ENCODE measurements around the gene PCSK6.
A peak's percentile ranks its signal among the peaks of the same experiment; 100 is the strongest.

PCSK6 gene

DNA sequence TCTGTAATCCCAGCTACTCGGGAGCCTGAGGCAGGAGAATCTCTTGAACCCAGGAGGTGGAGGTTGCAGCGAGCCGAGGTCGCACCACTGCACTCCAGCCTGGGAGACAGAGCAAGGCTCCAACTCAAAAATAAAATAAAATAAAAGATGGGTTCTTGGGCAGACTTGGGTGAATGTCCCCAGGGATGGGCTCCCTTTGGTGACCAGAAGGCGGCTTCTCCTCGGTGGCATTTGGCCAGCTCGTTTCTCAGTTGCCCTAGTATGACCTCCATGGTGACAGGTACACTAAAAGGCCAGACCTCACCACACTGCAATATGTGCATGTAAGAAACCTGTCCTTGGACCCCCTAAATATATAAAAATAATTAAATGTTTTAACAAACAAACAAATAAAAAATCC, 118.4 kb downstream of the PCSK6 start:
- H3K9ac ChIP-seq (ENCODE audit: low read depth, low read length, poor library complexity): no peak overlapping the region
- no peak for DNase-seq (ENCODE audit: low spot score)
- peaks cover 0 to 22% of the 10 kb centered on the region in 2 donors for H3K4me1 ChIP-seq (ENCODE audit: control insufficient read depth in 2 of 2, insufficient read depth in 1 of 2, low read depth in 1 of 2, low read length in 2 of 2)
- no CpG with 5 or more reads among the region's 7 CpGs for WGBS, 2 donors (ENCODE audit: extremely low coverage in 2 of 2, insufficient read length in 2 of 2, insufficient replicate concordance in 1 of 2)
- H3K4me2 ChIP-seq (ENCODE audit: insufficient read depth, low read length, poor library complexity, severe bottlenecking): no peak overlapping the region
- H2AK5ac ChIP-seq (ENCODE audit: low read depth, low read length): peak overlapping the region; percentile 50
- no peaks in the 10 kb centered on the region for H3K79me1 ChIP-seq (ENCODE audit: low read depth, low read length)
- no peaks in the 10 kb centered on the region for H3K9me3 ChIP-seq (replicated peaks in 1 of 2; ENCODE audit: control insufficient read depth in 2 of 2, insufficient read depth in 1 of 2, low read depth in 1 of 2, low read length in 2 of 2)
- H2BK12ac ChIP-seq (ENCODE audit: low read length): no peak overlapping the region
- no peak overlapping the region for H4K91ac ChIP-seq (ENCODE audit: low read depth, low read length, poor library complexity)
- H3K23ac ChIP-seq (ENCODE audit: low read depth, low read length, poor library complexity): no peak overlapping the region
- no peak overlapping the region for H4K8ac ChIP-seq (ENCODE audit: low read depth, low read length)
- H3K36me3 ChIP-seq (replicated peaks in 1 of 2; ENCODE audit: control insufficient read depth in 2 of 2, insufficient read depth in 2 of 2, low read length in 2 of 2): no peaks in the 10 kb centered on the region
- H2AFZ ChIP-seq (ENCODE audit: low read length): no peak overlapping the region
- no peak overlapping the region for H2BK15ac ChIP-seq (ENCODE audit: low read length)
- no peak overlapping the region for H3K14ac ChIP-seq (ENCODE audit: low read length)
- H3K27me3 ChIP-seq (ENCODE audit: control insufficient read depth in 3 of 3, insufficient read depth in 3 of 3, low read depth in 1 of 3, low read length in 3 of 3): no peaks in the 10 kb centered on the region
- H3K18ac ChIP-seq (ENCODE audit: low read length): no peak overlapping the region
- H2BK120ac ChIP-seq (ENCODE audit: low read depth, low read length): no peak overlapping the region
- H3K27ac ChIP-seq (replicated peaks; ENCODE audit: low read length): no peak overlapping the region
- H2BK5ac ChIP-seq (ENCODE audit: low read length): no peak overlapping the region
- no peak overlapping the region for H3K4me3 ChIP-seq (ENCODE audit: low read length in 2 of 2)
- H3K4ac ChIP-seq (ENCODE audit: low read length): no peak overlapping the region

DNA sequence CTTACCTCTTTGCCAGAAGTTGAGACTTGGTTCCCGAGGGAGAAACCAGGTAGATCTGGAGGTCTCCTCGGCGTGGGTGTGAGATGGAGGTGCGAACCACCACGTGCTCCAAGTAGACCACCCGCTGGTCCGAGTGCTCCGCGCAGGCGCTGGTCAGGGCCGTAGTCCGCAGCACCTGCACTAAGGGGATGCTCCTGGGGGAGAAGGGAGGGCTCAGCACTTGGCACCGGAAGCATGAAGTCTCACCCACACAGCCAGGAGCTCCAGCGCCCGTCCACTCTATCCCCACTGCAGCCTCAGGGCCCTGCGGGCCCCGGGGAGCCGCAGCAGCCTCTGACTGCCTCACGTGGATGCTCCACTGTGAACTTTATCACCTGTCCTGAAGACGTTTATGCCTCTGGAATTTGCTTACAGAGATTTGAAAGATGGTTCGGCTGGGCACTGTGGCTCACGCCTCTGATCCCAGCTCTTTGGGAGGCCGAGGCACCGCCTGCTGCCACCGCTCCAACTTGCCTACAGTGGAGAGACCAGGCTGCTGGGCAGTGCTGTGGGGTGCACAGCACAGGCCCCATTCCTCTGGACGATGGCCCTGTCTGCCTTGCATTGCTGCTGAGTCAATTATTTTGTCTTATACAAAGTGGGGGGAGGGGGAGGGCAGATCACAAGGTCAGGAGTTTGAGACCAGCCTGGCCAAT, 119.0 kb downstream of the PCSK6 start:
- Histone ChIP-seq H3K27ac (replicated peaks; ENCODE audit: low read length) (peak overlapping the region; percentile 29), H4K8ac (ENCODE audit: low read depth, low read length) (no peak overlapping the region)
- no CpG with 5 or more reads among the region's 26 CpGs for WGBS, 2 donors (ENCODE audit: extremely low coverage in 2 of 2, insufficient read length in 2 of 2, insufficient replicate concordance in 1 of 2)

DNA sequence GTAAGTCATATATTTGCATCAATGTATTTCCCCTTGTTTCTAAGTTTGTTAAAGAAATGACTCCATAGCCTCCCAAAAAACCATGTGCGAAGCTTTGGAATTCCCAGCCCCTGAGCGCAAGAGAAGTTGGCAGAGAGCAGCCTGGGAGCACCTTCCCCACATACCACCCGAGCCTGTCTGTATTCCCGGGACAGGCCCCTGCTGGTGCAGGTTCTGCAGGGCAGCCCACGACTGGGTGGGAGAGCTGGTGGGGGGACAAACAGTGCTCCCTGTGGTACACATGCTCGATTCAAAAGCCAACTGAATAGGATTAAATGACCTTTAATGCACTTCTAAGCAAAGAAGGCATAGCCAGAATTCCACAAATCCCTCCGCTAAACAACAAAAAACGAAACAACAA, 119.8 kb downstream of the PCSK6 start:
- Histone ChIP-seq H4K8ac (ENCODE audit: low read depth, low read length) (no peak overlapping the region), H3K18ac (ENCODE audit: low read length) (peak overlapping the region; percentile 76), H3K4me3 (ENCODE audit: low read length in 2 of 2) (no peak overlapping the region), H3K4ac (ENCODE audit: low read length) (no peak overlapping the region), H2AFZ (ENCODE audit: low read length) (no peak overlapping the region), H3K4me2 (ENCODE audit: insufficient read depth, low read length, poor library complexity, severe bottlenecking) (no peak overlapping the region), H4K91ac (ENCODE audit: low read depth, low read length, poor library complexity) (no peak overlapping the region), H2BK5ac (ENCODE audit: low read length) (no peak overlapping the region), H3K36me3 (replicated peaks in 1 of 2; ENCODE audit: control insufficient read depth in 2 of 2, insufficient read depth in 2 of 2, low read length in 2 of 2) (no peaks in the 10 kb centered on the region), H2AK5ac (ENCODE audit: low read depth, low read length) (no peak overlapping the region), H3K9me3 (replicated peaks in 1 of 2; ENCODE audit: control insufficient read depth in 2 of 2, insufficient read depth in 1 of 2, low read depth in 1 of 2, low read length in 2 of 2) (peaks cover 0 to 9% of the 10 kb centered on the region in 2 donors), H3K9ac (ENCODE audit: low read depth, low read length, poor library complexity) (no peak overlapping the region), H3K27me3 (ENCODE audit: control insufficient read depth in 3 of 3, insufficient read depth in 3 of 3, low read depth in 1 of 3, low read length in 3 of 3) (no peaks in the 10 kb centered on the region), H3K4me1 (ENCODE audit: control insufficient read depth in 2 of 2, insufficient read depth in 1 of 2, low read depth in 1 of 2, low read length in 2 of 2) (peaks cover 0 to 22% of the 10 kb centered on the region in 2 donors), H3K79me1 (ENCODE audit: low read depth, low read length) (no peaks in the 10 kb centered on the region), H2BK120ac (ENCODE audit: low read depth, low read length) (no peak overlapping the region), H3K27ac (replicated peaks; ENCODE audit: low read length) (no peak overlapping the region), H3K14ac (ENCODE audit: low read length) (no peak overlapping the region), H2BK12ac (ENCODE audit: low read length) (no peak overlapping the region), H2BK15ac (ENCODE audit: low read length) (no peak overlapping the region), H3K23ac (ENCODE audit: low read depth, low read length, poor library complexity) (no peak overlapping the region)
- WGBS, 2 donors (ENCODE audit: extremely low coverage in 2 of 2, insufficient read length in 2 of 2, insufficient replicate concordance in 1 of 2): no CpG with 5 or more reads among the region's 8 CpGs
- DNase-seq (ENCODE audit: low spot score): peak; percentile 29

More for the DNA sequence above, 119.0 kb downstream of the PCSK6 start:
- H3K36me3 ChIP-seq (replicated peaks in 1 of 2; ENCODE audit: control insufficient read depth in 2 of 2, insufficient read depth in 2 of 2, low read length in 2 of 2): no peaks in the 10 kb centered on the region
- no peak overlapping the region for H3K4me3 ChIP-seq (ENCODE audit: low read length in 2 of 2)
- H2AFZ ChIP-seq (ENCODE audit: low read length): no peak overlapping the region
- H3K9ac ChIP-seq (ENCODE audit: low read depth, low read length, poor library complexity): no peak overlapping the region
- no peak for DNase-seq (ENCODE audit: low spot score)
- no peak overlapping the region for H2BK15ac ChIP-seq (ENCODE audit: low read length)
- H2BK12ac ChIP-seq (ENCODE audit: low read length): peak overlapping the region; percentile 75
- peak overlapping the region; percentile 50 for H2AK5ac ChIP-seq (ENCODE audit: low read depth, low read length)
- H3K14ac ChIP-seq (ENCODE audit: low read length): no peak overlapping the region
- H3K4ac ChIP-seq (ENCODE audit: low read length): no peak overlapping the region
- no peaks in the 10 kb centered on the region for H3K79me1 ChIP-seq (ENCODE audit: low read depth, low read length)
- H3K9me3 ChIP-seq (replicated peaks in 1 of 2; ENCODE audit: control insufficient read depth in 2 of 2, insufficient read depth in 1 of 2, low read depth in 1 of 2, low read length in 2 of 2): peaks cover 0 to 1% of the 10 kb centered on the region in 2 donors
- H2BK5ac ChIP-seq (ENCODE audit: low read length): no peak overlapping the region
- no peak overlapping the region for H3K4me2 ChIP-seq (ENCODE audit: insufficient read depth, low read length, poor library complexity, severe bottlenecking)
- H2BK120ac ChIP-seq (ENCODE audit: low read depth, low read length): peak overlapping the region; percentile 13
- H3K18ac ChIP-seq (ENCODE audit: low read length): peak overlapping the region; percentile 78
- H4K91ac ChIP-seq (ENCODE audit: low read depth, low read length, poor library complexity): no peak overlapping the region
- no peaks in the 10 kb centered on the region for H3K27me3 ChIP-seq (ENCODE audit: control insufficient read depth in 3 of 3, insufficient read depth in 3 of 3, low read depth in 1 of 3, low read length in 3 of 3)
- peaks cover 0 to 22% of the 10 kb centered on the region in 2 donors for H3K4me1 ChIP-seq (ENCODE audit: control insufficient read depth in 2 of 2, insufficient read depth in 1 of 2, low read depth in 1 of 2, low read length in 2 of 2)
- H3K23ac ChIP-seq (ENCODE audit: low read depth, low read length, poor library complexity): no peak overlapping the region

DNA sequence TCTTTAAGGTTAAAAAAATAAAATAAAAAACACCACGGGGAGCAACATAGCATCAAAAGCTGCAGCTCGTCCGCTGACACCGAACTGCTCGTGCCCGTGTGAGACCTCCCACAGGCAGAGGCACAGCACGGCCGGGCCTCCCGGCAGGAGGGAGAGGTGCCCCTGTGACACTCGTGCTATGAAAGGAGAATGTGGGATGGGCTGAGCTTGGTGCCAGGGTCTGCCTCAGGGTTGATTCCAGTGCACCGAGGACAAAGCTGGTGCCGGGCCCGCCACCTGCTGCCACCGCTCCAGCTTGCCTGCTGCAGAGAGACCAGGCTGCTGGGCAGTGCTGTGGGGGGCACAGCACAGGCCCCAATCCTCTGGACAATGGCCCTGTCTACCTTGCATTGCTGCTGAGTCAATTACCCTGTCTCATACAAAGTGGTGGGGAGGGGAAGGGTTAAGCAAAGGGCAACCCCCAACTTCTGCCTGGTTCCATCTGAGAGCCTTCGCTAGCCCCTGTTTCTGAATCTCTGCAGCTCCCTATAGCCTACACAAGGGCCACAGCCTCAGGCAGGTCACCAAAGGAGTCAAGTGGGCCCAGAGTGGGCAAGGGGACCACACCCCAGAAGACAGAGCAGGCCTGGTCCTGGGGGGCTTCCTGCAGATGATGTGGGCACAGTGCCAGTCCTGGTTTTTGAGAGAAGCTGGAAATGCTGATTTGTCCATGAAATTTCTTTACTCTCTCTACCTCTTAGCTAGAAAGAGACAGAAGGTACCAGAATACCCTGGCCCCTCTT, 120.5 kb downstream of the PCSK6 start:
- Histone ChIP-seq H3K23ac (ENCODE audit: low read depth, low read length, poor library complexity) (no peak overlapping the region), H3K27me3 (ENCODE audit: control insufficient read depth in 3 of 3, insufficient read depth in 3 of 3, low read depth in 1 of 3, low read length in 3 of 3) (no peaks in the 10 kb centered on the region), H3K4me3 (ENCODE audit: low read length in 2 of 2) (no peak overlapping the region), H2BK120ac (ENCODE audit: low read depth, low read length) (no peak overlapping the region), H4K8ac (ENCODE audit: low read depth, low read length) (no peak overlapping the region), H3K4me2 (ENCODE audit: insufficient read depth, low read length, poor library complexity, severe bottlenecking) (no peak overlapping the region), H3K4ac (ENCODE audit: low read length) (peak overlapping the region; percentile 13), H3K18ac (ENCODE audit: low read length) (peak overlapping the region; percentile 92), H3K27ac (replicated peaks; ENCODE audit: low read length) (no peak overlapping the region), H2BK5ac (ENCODE audit: low read length) (peak overlapping the region; percentile 68), H2BK15ac (ENCODE audit: low read length) (peak overlapping the region; percentile 25), H3K14ac (ENCODE audit: low read length) (no peak overlapping the region), H2AK5ac (ENCODE audit: low read depth, low read length) (peak overlapping the region; percentile 64), H3K79me1 (ENCODE audit: low read depth, low read length) (no peaks in the 10 kb centered on the region), H4K91ac (ENCODE audit: low read depth, low read length, poor library complexity) (no peak overlapping the region), H3K4me1 (ENCODE audit: control insufficient read depth in 2 of 2, insufficient read depth in 1 of 2, low read depth in 1 of 2, low read length in 2 of 2) (peaks cover 0 to 22% of the 10 kb centered on the region in 2 donors), H2AFZ (ENCODE audit: low read length) (no peak overlapping the region), H3K9ac (ENCODE audit: low read depth, low read length, poor library complexity) (no peak overlapping the region), H3K9me3 (replicated peaks in 1 of 2; ENCODE audit: control insufficient read depth in 2 of 2, insufficient read depth in 1 of 2, low read depth in 1 of 2, low read length in 2 of 2) (peaks cover 0 to 12% of the 10 kb centered on the region in 2 donors), H3K36me3 (replicated peaks in 1 of 2; ENCODE audit: control insufficient read depth in 2 of 2, insufficient read depth in 2 of 2, low read length in 2 of 2) (no peaks in the 10 kb centered on the region), H2BK12ac (ENCODE audit: low read length) (no peak overlapping the region)
- DNase-seq (ENCODE audit: low spot score): no peak
- WGBS, 2 donors (ENCODE audit: extremely low coverage in 2 of 2, insufficient read length in 2 of 2, insufficient replicate concordance in 1 of 2): no CpG with 5 or more reads among the region's 15 CpGs
